GM12878 (cell line): ENCODE results near the gene EPB41.

Experiments used
- CTCF ChIP-seq, 3 experiments: IDR thresholded peaks in 2 of 3; conservative IDR thresholded peaks in 1 of 3; 2 replicates each; pipeline ENCODE4 v1.5.1; 2011; ENCODE audit warnings: low read depth in 3 of 3, low read length in 3 of 3, mild to moderate bottlenecking in 3 of 3, control low read depth in 2 of 3, moderate library complexity in 2 of 3, inconsistent platforms in 1 of 3, mixed read lengths in 1 of 3; ENCODE audit not compliant: control insufficient read depth in 2 of 3, insufficient read depth in 1 of 3; ENCODE audit errors: extremely low read depth in 1 of 3
- EP300 ChIP-seq, 2 experiments: fragments of 150-350 bp in 1 of 2; IDR thresholded peaks; 2 replicates each; pipeline ENCODE4 v1.6.1; 2011 to 2012; ENCODE audit warnings: low read depth in 2 of 2, low read length in 2 of 2, borderline replicate concordance in 1 of 2, improper control_type of control experiment in 1 of 2, inconsistent platforms in 1 of 2; ENCODE audit not compliant: control insufficient read depth in 1 of 2
- JUNB ChIP-seq: IDR thresholded peaks from 2 replicates; pipeline ENCODE4 v1.6.1; 2016; ENCODE audit warnings: antibody characterized with exemption, mild to moderate bottlenecking
- KDM1A ChIP-seq: fragments of 200-600 bp; sonication (generic); IDR thresholded peaks from 2 replicates; pipeline ENCODE4 v1.6.1; 2016; ENCODE audit warnings: borderline replicate concordance
- MAX ChIP-seq: IDR thresholded peaks from 2 replicates; pipeline ENCODE4 v1.6.1; 2012; ENCODE audit warnings: low read depth, low read length, improper control_type of control experiment
- POLR2AphosphoS2 ChIP-seq: IDR thresholded peaks from 2 replicates; pipeline ENCODE4 v1.6.1; 2011; ENCODE audit warnings: low read depth, mild to moderate bottlenecking, low read length, improper control_type of control experiment, moderate library complexity
- POLR2AphosphoS5 ChIP-seq: IDR thresholded peaks from 2 replicates; pipeline ENCODE4 v1.6.1; 2011; ENCODE audit warnings: mild to moderate bottlenecking, low read length, inconsistent platforms
- RAD21 ChIP-seq: IDR thresholded peaks from 2 replicates; pipeline ENCODE4 v1.6.1; 2011; ENCODE audit warnings: mild to moderate bottlenecking, low read depth, low read length, moderate library complexity; ENCODE audit not compliant: insufficient read depth
- RAD51 ChIP-seq: fragments of 450-650 bp; IDR thresholded peaks from 2 replicates; pipeline ENCODE4 v1.6.1; 2016; ENCODE audit warnings: moderate library complexity, mild to moderate bottlenecking, inconsistent platforms
- SMC3 ChIP-seq: IDR thresholded peaks from 2 replicates; pipeline ENCODE4 v1.6.1; 2011; ENCODE audit warnings: low read length, improper control_type of control experiment, borderline replicate concordance

DNA sequence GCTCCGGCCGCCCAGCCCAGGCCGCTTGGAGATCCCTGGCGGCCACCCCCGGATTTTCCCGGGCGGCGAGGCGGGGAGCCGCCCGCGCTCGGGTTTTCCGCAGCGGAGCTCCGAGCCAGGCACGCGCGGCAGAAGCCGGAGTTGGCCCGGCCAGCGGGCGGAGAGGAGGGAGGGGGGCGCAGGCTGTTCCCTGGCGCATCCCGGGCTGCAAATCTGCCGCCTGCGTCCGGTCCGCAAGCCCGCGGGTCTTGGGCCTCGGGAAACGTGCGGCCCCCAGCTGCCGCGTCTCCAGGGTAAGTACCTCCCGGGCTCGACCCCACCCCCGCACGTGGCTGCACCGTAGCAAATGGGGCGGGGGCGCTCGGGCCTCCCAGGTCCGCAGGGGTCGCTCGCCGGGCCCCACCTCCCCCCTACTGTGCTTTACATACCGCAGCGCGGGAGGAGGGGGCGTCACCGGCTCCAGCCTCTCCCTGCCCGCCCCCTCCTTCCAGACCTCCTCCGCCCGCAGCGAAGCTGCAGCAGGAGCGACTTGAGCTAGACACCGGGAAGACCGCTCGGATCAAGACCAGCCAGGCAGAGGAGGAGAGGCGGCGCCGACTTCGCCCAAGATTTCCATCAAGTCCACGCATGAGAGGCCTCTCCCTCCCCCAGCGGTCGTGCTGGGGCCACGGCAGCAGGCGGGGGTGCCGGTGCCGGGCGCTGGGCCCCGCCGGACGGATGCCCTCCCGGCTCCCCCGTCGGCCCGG is 207.7 kb downstream of the EPB41 start:
- no peak for TF ChIP-seq EP300 (IDR thresholded peaks at IDR 0.05; ENCODE audit: borderline replicate concordance in 1 of 2, control insufficient read depth in 1 of 2, low read depth in 2 of 2, low read length in 2 of 2)
- no peak for TF ChIP-seq CTCF (IDR thresholded peaks at IDR 0.05 in 2 of 3, conservative IDR thresholded peaks at IDR 0.05 in 1 of 3; ENCODE audit: control insufficient read depth in 2 of 3, extremely low read depth in 1 of 3, insufficient read depth in 1 of 3, low read depth in 3 of 3, low read length in 3 of 3)
- no peak for TF ChIP-seq POLR2AphosphoS5
- no peak for TF ChIP-seq JUNB
- no peak for TF ChIP-seq MAX
- TF ChIP-seq RAD51, result no peak
- no peak for TF ChIP-seq SMC3
- no peak for TF ChIP-seq POLR2AphosphoS2
- no peak for TF ChIP-seq KDM1A
- no peak for TF ChIP-seq RAD21
